ENCODE measurements around the gene ABHD17C.

The ABHD17C gene

GRCh38 chr15:80689716-80690115, 5.4 kb upstream of the ABHD17C start:
- no peak for DNase-seq (ENCODE audit: low spot score)

- no peak for DNase-seq (ENCODE audit: low spot score)
These were observed 3.5 kb upstream of the ABHD17C start for GRCh38 chr15:80691575-80691974.

- peak; percentile 42 for DNase-seq (ENCODE audit: low spot score)
These were observed 1.2 kb upstream of the ABHD17C start for GRCh38 chr15:80693682-80694610.

- DNase-seq (ENCODE audit: low spot score) = peak; percentile 41
These were observed 455 bp upstream of the ABHD17C start for GRCh38 chr15:80694611-80695098.

GRCh38 chr15:80695911-80696661, 976 bp downstream of the ABHD17C start:
- DNase-seq (ENCODE audit: low spot score) = peak; percentile 52

- DNase-seq (ENCODE audit: low spot score) = peak; percentile 14
These were observed 2.1 kb downstream of the ABHD17C start for GRCh38 chr15:80697075-80697685.

- no peak for DNase-seq (ENCODE audit: low spot score)
These were observed 3.6 kb downstream of the ABHD17C start for GRCh38 chr15:80698676-80699075.

- no peak for DNase-seq (ENCODE audit: low spot score)
These were observed 4.9 kb downstream of the ABHD17C start for GRCh38 chr15:80699981-80700380.

GRCh38 chr15:80701676-80702311, 6.7 kb downstream of the ABHD17C start:
- DNase-seq (ENCODE audit: low spot score) = no peak

GRCh38 chr15:80703081-80703480, 8.0 kb downstream of the ABHD17C start:
- DNase-seq (ENCODE audit: low spot score) = no peak

GRCh38 chr15:80703965-80704364, 8.9 kb downstream of the ABHD17C start:
- no peak for DNase-seq (ENCODE audit: low spot score)

- no peak for DNase-seq (ENCODE audit: low spot score)
These were observed 11.1 kb downstream of the ABHD17C start for GRCh38 chr15:80706161-80706560.

GRCh38 chr15:80709542-80709941, 14.4 kb downstream of the ABHD17C start:
- DNase-seq (ENCODE audit: low spot score) = no peak

- no peak for DNase-seq (ENCODE audit: low spot score)
These were observed 15.8 kb downstream of the ABHD17C start for GRCh38 chr15:80710635-80711554.

GRCh38 chr15:80711886-80712285, 16.8 kb downstream of the ABHD17C start:
- DNase-seq (ENCODE audit: low spot score) = no peak

- no peak for DNase-seq (ENCODE audit: low spot score)
These were observed 17.8 kb downstream of the ABHD17C start for GRCh38 chr15:80712956-80713355.

GRCh38 chr15:80721476-80721875, 26.4 kb downstream of the ABHD17C start:
- no peak for DNase-seq (ENCODE audit: low spot score)

- DNase-seq (ENCODE audit: low spot score) = no peak
These were observed 27.7 kb downstream of the ABHD17C start for GRCh38 chr15:80722811-80723210.

GRCh38 chr15:80727196-80727595, 32.1 kb downstream of the ABHD17C start:
- DNase-seq (ENCODE audit: low spot score) = no peak

GRCh38 chr15:80727596-80727995, 32.5 kb downstream of the ABHD17C start:
- no peak for DNase-seq (ENCODE audit: low spot score)

- DNase-seq (ENCODE audit: low spot score) = no peak
These were observed 35.3 kb downstream of the ABHD17C start for GRCh38 chr15:80730387-80730786.

Data from NAMALWA (cell line).